SKM-1 treated with dmso at 0.1 percent for 144 hours (cell line): ENCODE measurements around the gene CELSR3.

Experiments used
- DNase-seq: peaks from one replicate; lab custom pipeline; 2025; ENCODE audit not compliant: unreplicated experiment; lab: John Stamatoyannopoulos, UW

Gene CELSR3

GRCh38 chr3:48661501-48662144 lies 1.1 kb downstream of the CELSR3 start:
- DNase-seq: no peak

- no peak for DNase-seq
Observed at GRCh38 chr3:48660800-48661400, 1.8 kb downstream of the CELSR3 start.

- DNase-seq: no peak
Observed at GRCh38 chr3:48656841-48657281, 5.8 kb downstream of the CELSR3 start.

- DNase-seq: peak; percentile 65
Observed at GRCh38 chr3:48656061-48656840, 6.4 kb downstream of the CELSR3 start.

GRCh38 chr3:48655606-48656005 lies 7.1 kb downstream of the CELSR3 start:
- no peak for DNase-seq

DNA sequence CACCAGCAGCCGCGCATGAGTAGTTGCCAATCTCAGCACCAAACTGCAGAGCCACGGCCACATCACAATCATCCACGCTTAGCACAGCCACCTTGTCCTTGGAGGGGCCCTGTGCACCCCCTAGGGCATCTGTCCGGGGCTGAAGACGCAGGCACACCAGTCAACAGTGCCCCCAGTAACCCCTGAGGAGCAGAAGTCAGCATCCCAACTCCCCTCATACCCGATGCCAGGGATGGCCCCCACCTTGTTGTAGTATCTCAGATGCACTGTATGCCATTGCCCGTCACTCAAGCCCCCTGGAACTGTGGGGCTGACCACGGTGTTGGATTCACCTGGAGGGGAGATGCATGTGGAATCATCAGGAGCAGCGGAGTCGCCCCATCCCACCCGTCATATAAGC lies 7.6 kb downstream of the CELSR3 start:
- no peak for DNase-seq

DNA sequence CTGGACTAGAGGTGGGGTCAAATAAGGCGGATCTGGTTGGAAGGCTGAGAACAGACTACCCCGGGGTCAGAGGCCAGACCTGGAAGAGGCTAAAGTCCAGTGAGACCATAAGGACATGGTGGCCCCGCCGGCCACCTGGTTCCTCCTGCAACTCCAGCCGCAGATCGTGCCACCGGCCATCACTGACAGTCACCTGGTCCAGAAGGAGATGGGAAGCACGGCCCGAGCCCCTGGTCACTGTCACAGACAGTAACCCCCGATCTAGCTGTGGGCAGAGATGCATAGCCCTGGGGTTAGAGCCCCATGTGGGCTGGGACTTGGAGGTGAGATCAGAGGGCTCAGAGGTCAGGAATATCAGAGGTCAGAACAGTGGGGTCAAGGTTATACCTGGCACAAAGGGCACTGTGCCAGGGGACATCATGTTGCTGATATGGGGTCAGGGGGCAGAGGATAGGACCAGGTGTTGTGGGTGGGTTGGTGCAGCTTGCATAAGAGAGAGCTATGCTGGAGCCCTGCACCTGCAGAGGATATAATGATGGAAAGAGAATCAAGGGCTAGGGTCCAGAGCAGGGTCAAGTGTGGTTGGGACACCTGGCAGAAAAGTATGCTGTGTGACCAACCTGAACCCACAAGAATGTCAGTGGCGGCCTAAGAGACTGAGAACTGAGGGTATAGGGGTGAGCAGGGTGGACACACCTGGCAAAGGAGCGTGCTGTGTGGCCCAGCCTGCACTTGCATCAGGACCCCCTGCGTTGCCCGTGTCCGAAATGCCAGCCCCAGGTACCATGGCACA lies 9.6 kb downstream of the CELSR3 start:
- DNase-seq: no peak

- DNase-seq: no peak
Observed at GRCh38 chr3:48651771-48652170, 10.9 kb downstream of the CELSR3 start.

- no peak for DNase-seq
Observed at GRCh38 chr3:48650723-48651122, 12.0 kb downstream of the CELSR3 start.

DNA sequence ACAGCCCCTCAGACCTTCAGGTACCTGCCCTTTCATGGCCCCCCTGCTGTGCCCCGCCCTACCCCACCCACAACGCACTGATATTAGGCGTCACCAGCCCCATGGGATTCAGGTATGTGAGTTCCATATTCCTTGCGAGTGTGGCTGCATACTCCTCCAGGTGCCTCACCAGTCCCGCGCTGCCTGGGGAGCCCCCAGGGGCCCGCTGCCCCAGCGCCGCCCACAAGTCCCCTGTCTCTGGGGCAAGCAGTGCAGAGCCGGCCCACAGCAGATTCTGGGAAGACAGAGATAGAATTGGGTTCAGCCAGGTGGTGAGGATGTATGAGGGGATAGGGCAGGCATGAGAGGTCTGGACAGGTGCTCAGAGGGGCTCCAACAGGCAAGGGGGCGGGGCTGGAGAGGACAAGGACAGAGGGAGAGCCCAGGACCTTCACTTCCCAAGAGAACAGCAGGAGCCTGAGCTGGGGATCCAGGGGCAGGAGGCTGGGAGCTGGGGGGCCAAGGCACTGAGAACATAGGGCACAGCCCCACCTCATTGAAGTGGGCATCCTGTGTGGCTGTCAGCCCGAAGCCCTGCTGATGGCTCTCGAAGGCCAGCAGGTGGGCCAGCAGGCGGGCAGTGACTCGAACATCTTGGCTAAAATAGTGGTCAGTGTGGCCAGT lies 14.4 kb downstream of the CELSR3 start:
- no peak for DNase-seq

DNA sequence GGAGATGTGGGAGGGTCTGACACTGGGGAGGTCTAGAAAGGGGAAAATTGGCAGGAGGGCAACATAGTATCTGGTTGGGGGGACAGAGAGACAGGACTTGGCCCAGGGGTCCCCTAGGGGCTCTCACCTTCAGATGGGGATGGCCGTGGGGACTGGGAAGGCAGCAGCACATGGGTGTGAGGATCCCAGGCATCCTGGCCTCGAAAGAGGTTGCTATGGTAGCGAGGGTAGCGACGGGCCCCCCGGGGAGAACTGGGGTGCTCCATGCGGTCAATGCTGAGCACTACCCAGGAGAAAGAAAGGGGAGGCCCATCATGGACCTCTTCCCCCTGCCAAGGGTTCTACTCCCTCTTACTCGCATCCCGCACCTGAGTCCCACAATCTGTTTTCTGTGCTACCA lies 15.0 kb downstream of the CELSR3 start:
- no peak for DNase-seq

- no peak for DNase-seq
Observed at GRCh38 chr3:48644898-48645760, 17.6 kb downstream of the CELSR3 start.

- DNase-seq: no peak
Observed at GRCh38 chr3:48642605-48643004, 20.1 kb downstream of the CELSR3 start.

- DNase-seq: no peak
Observed at GRCh38 chr3:48641396-48641795, 21.3 kb downstream of the CELSR3 start.

- no peak for DNase-seq
Observed at GRCh38 chr3:48639944-48640606, 22.6 kb downstream of the CELSR3 start.

GRCh38 chr3:48637305-48637704 lies 25.4 kb downstream of the CELSR3 start:
- DNase-seq: no peak

DNA sequence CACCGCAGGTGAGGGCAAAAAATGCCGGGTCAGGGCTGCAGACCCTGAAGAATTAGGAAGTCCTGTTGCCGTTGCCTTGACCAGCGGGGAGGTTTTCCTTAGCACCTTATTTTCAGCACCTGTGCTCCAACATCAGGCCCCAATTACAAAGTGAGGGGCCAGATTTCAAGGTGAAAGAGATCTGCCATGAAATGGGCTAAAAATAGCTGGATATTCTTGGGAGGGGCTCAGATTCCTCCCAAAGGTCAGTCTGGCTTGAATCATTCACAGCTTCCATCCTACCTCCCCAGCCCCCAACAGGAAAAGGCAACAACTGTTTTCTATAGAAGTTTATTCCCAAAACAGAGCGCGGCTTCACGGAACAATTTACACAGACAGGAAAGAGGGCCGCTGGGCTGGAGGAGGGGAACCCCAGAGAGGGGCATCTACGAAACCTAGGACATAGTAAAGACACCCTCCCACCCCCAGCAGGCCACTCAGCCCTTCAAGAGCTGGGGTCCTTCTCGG lies 26.5 kb downstream of the CELSR3 start:
- DNase-seq: no peak

DNA sequence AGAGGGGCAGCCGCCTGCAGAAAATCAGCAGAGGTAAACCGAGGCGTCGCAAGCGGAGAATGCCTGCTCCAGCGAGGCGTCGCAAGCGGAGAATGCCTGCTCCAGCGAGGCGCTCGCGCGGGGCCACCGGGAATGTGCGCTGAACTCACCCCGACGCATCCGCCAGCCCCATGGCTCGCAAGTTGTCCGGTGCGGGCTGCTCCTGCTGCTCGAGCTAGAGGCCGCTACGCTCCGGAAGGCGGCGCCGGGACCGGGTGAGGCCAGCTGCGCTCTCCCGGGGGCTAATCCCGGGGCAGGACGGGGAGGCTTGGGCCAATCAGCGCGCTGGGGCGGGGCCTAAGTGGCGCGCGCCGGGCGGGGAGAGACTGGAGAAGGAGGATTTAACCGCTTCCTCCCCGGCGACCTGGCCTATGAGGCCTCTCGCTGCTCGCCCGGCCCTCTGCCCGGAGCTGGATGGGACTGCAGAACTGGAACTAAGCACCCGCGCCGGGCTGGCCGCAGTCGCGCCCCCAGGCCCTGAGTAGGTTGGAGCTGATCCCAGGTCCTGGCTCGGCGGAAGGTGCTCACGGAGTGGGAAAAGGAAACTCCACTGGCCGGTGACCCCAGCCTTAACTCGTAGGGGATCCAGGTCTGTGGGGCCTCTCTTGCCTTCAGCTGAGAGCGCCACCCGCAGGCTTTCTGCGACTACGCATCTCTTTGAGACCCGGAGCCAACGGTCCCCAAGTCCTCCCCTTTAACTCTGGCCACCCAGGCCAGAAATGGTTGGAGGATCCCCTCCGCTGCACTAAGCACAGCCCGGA lies 27.3 kb downstream of the CELSR3 start, which contains the start of gene SLC26A6:
SLC26A6 (minus strand) TSS at position 240 of the 800 bp plus-strand sequence; CDS start at position 172, 68 bp downstream.
- DNase-seq: peak; percentile 96
